ES-I3 (cell line): Measurements from ENCODE around the gene AFAP1L1.

Experiments used
- H3K36me3 ChIP-seq: 2 replicates; pipeline ENCODE4 v1.6.1; 2013; ENCODE audit warnings: mild to moderate bottlenecking, low read length, control low read depth, moderate library complexity; ENCODE audit not compliant: insufficient read depth
- H3K4me1 ChIP-seq: 2 replicates; pipeline ENCODE4 v1.6.1; 2013; ENCODE audit warnings: mild to moderate bottlenecking, control low read depth, low read length; ENCODE audit not compliant: insufficient read depth
- H3K9ac ChIP-seq: 2 replicates; pipeline ENCODE4 v1.6.1; 2013; ENCODE audit warnings: low read depth, mild to moderate bottlenecking, low read length, moderate library complexity
- H3K9me3 ChIP-seq: 2 replicates; pipeline ENCODE4 v1.6.1; 2013; ENCODE audit warnings: mild to moderate bottlenecking, low read length, moderate library complexity; ENCODE audit not compliant: control insufficient read depth, insufficient read depth

Gene AFAP1L1

GRCh38 chr5:149303210-149303609, 31.6 kb downstream of the AFAP1L1 start:
- H3K9me3 ChIP-seq = no peaks in the 10 kb centered on the region
- no peak overlapping the region for H3K9ac ChIP-seq
- H3K36me3 ChIP-seq = no peaks in the 10 kb centered on the region
- no peaks in the 10 kb centered on the region for H3K4me1 ChIP-seq

GRCh38 chr5:149304195-149305078, 32.8 kb downstream of the AFAP1L1 start:
- H3K9ac ChIP-seq = no peak overlapping the region
- no peaks in the 10 kb centered on the region for H3K4me1 ChIP-seq
- H3K36me3 ChIP-seq = no peaks in the 10 kb centered on the region
- no peaks in the 10 kb centered on the region for H3K9me3 ChIP-seq

GRCh38 chr5:149309354-149309753, 37.7 kb downstream of the AFAP1L1 start:
- no peaks in the 10 kb centered on the region for H3K36me3 ChIP-seq
- peaks cover 12% of the 10 kb centered on the region; the same call in 1 of the 2 replicates for H3K4me1 ChIP-seq

GRCh38 chr5:149310488-149310887, 38.8 kb downstream of the AFAP1L1 start:
- Histone ChIP-seq H3K4me1 (peaks cover 12% of the 10 kb centered on the region; the same call in 1 of the 2 replicates), H3K9me3 (no peaks in the 10 kb centered on the region), H3K9ac (no peak overlapping the region), H3K36me3 (no peaks in the 10 kb centered on the region)

More at GRCh38 chr5:149309354-149309753, 37.7 kb downstream of the AFAP1L1 start:
- H3K9ac ChIP-seq = no peak overlapping the region
- H3K9me3 ChIP-seq = no peaks in the 10 kb centered on the region

GRCh38 chr5:149310947-149311658, 39.4 kb downstream of the AFAP1L1 start:
- no peak overlapping the region for H3K9ac ChIP-seq
- no peaks in the 10 kb centered on the region for H3K9me3 ChIP-seq
- no peaks in the 10 kb centered on the region for H3K36me3 ChIP-seq
- H3K4me1 ChIP-seq = peaks cover 12% of the 10 kb centered on the region; the same call in 1 of the 2 replicates

GRCh38 chr5:149313151-149313841, 41.6 kb downstream of the AFAP1L1 start:
- no peaks in the 10 kb centered on the region for H3K36me3 ChIP-seq
- peaks cover 12% of the 10 kb centered on the region; the same call in 1 of the 2 replicates for H3K4me1 ChIP-seq
- H3K9ac ChIP-seq = no peak overlapping the region
- H3K9me3 ChIP-seq = no peaks in the 10 kb centered on the region

GRCh38 chr5:149314571-149315111, 43.0 kb downstream of the AFAP1L1 start:
- no peaks in the 10 kb centered on the region for H3K36me3 ChIP-seq
- H3K9ac ChIP-seq = no peak overlapping the region
- H3K9me3 ChIP-seq = no peaks in the 10 kb centered on the region
- H3K4me1 ChIP-seq = peaks cover 12% of the 10 kb centered on the region; the same call in 1 of the 2 replicates

DNA sequence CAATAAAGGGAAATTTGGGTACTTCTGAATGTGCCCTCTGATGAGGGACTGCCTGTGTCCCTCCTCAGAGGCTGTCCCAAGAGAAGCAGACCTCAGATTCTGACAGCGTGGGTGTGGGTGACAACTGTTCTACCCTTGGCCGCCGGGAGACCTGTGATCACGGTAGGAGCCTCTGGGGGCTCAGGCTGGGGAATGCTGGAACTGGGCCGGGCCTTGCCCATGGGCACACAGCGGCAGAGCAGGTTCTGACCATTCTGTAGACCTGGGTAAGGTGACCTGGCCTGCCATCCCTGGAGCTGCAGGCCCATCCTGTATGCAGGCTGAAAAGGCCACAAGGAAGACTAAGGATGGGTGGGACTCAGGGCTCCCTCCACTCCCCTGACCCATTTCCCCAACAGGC, 44.1 kb downstream of the AFAP1L1 start:
- Histone ChIP-seq H3K36me3 (no peaks in the 10 kb centered on the region), H3K9me3 (no peaks in the 10 kb centered on the region), H3K4me1 (peaks cover 14% of the 10 kb centered on the region; the same call in 1 of the 2 replicates), H3K9ac (no peak overlapping the region)

- Histone ChIP-seq H3K4me1 (peaks cover 10% of the 10 kb centered on the region; the same call in 1 of the 2 replicates), H3K36me3 (no peaks in the 10 kb centered on the region), H3K9ac (no peak overlapping the region), H3K9me3 (no peaks in the 10 kb centered on the region)
Observed at GRCh38 chr5:149317281-149318048, 45.8 kb downstream of the AFAP1L1 start.

DNA sequence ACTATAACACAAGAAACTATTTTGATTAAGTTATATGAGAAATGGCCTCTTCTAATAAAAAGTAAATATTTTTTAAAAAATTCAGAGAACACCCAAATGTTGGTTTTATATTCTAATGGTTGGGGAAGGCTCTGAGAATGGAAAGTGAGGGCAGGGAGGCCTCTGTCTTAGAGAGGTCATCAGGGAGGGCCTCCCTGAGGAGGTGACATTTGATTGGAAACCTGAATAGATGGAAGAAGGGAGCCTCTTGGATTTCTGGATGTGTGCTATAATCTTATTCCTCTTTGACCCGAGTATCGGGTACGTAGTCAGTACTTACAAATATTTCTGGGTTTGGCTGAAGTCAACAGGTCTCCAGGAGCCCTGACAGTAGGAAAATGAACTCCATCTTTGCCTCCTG, 47.5 kb downstream of the AFAP1L1 start:
- peaks cover 13% of the 10 kb centered on the region; the same call in 1 of the 2 replicates for H3K4me1 ChIP-seq
- no peaks in the 10 kb centered on the region for H3K36me3 ChIP-seq
- H3K9me3 ChIP-seq = no peaks in the 10 kb centered on the region
- H3K9ac ChIP-seq = no peak overlapping the region

GRCh38 chr5:149320791-149321330, 49.2 kb downstream of the AFAP1L1 start:
- no peaks in the 10 kb centered on the region for H3K9me3 ChIP-seq
- H3K4me1 ChIP-seq = peaks cover 13% of the 10 kb centered on the region; the same call in 1 of the 2 replicates
- no peak overlapping the region for H3K9ac ChIP-seq
- H3K36me3 ChIP-seq = no peaks in the 10 kb centered on the region

- H3K9me3 ChIP-seq = no peaks in the 10 kb centered on the region
- peaks cover 13% of the 10 kb centered on the region; the same call in 1 of the 2 replicates for H3K4me1 ChIP-seq
- no peak overlapping the region for H3K9ac ChIP-seq
- H3K36me3 ChIP-seq = no peaks in the 10 kb centered on the region
Observed at GRCh38 chr5:149322518-149322917, 50.9 kb downstream of the AFAP1L1 start.

- peaks cover 13% of the 10 kb centered on the region; the same call in 1 of the 2 replicates for H3K4me1 ChIP-seq
- no peaks in the 10 kb centered on the region for H3K36me3 ChIP-seq
- H3K9me3 ChIP-seq = no peaks in the 10 kb centered on the region
- H3K9ac ChIP-seq = no peak overlapping the region
Observed at GRCh38 chr5:149323210-149323609, 51.6 kb downstream of the AFAP1L1 start.
